ENCODE results near the gene ANKRD13A. TPM values are rescaled to one million over a fixed set of nuclear protein-coding genes. Genes with fewer than 3 reads are reported as not detected.
"Not testable (repeated sequence)": the region's sequence is repeated elsewhere in the genome, so short reads cannot be mapped to it uniquely, and the experiment has no call there.

The ANKRD13A gene
- total and polyA plus RNA-seq, 2 of the 13 experiments (the other 11 are each of a cell fraction or from before 2014, with no cell fraction given), result 34.1 to 41.6 TPM

DNA sequence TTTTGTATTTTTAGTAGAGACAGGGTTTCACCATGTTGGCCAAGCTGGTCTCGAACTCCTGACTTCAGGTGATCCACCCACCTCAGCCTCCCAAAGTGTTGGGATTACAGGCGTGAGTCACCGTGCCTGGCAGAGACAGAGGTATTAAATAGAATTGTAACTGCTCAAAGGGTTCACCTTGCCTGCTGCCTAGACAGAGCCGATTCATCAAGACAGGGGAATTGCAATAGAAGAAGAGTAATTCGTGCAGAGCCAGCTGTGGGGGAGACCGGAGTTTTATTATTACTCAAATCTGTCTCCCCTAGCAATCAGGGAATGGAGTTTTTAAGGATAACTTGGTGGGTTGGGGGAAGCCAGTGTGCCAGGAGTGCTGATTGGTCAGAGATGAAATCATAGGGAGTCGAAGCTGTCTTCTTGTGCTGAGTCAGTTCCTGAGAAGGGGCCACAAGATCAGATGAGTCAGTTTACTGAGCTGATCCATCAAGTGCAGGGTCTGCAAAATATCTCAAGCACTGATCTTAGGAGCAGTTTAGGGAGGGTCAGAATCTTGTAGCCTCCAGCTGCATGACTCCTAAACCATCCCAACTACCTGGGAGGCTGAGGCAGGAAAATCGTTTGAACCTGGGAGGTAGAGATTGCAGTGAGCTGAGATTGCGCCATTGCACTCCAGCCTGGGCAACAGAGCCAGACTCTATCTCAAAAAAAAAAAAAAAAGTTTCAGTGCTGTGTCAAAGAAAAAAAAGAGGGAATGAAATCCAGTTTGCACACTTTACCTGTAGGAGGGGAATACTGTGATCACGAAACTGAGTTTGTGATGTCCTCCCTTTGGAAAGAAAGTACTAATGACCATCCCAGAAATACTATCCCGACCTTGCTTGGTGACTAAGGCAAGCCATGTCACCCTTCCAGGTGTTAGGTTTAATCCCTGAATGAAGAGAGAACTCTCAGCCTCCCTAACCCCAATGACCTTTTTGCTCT, 56.4 kb downstream of the ANKRD13A start:
- in situ Hi-C loops (cut with HindIII; ENCODE audit: extremely low pct_ligation_motif_present, low pct_unique_long_range_greater_than_20kb); POLR2A ChIA-PET; H3K27ac ChIP-seq (ENCODE audit: extremely low read length, insufficient read depth, low read length); H3K79me2 ChIP-seq (ENCODE audit: insufficient read depth, low read length); H3K27me3 ChIP-seq (ENCODE audit: control insufficient read depth in 1 of 2, insufficient read depth in 2 of 2, low read length in 2 of 2); H4K20me1 ChIP-seq (ENCODE audit: insufficient read depth, low read length); DNase-seq (ENCODE audit: low spot score); CTCF ChIA-PET (ENCODE audit: low intra/inter-chr PET ratio, low total read pairs); H3K4me3 ChIP-seq (replicated peaks in 1 of 3; ENCODE audit: insufficient read depth in 1 of 3, low read depth in 2 of 3, low read length in 3 of 3); intact Hi-C loops (cut with micrococcal nuclease; ENCODE audit: unreplicated experiment); H3K36me3 ChIP-seq (replicated peaks in 1 of 2; ENCODE audit: control insufficient read depth in 1 of 2, insufficient read depth in 2 of 2, low read length in 2 of 2); FAIRE-seq; BruUV-seq (replicated peaks); H2AFZ ChIP-seq (ENCODE audit: low read length); ATAC-seq; H3K9ac ChIP-seq (ENCODE audit: insufficient read depth, low read depth, low read length); H3K9me3 ChIP-seq (ENCODE audit: low read length): not testable (repeated sequence)
- Histone ChIP-seq H3K4me2 (ENCODE audit: low read depth, low read length) (peak overlapping the region; percentile 1; the same call in 1 of the 2 replicates), H3K4me1 (ENCODE audit: insufficient read depth, low read length) (peaks cover 42% of the 10 kb centered on the region)
- 16% methylated on average over 11 of the region's 11 CpGs for WGBS (ENCODE audit: low lambda C conversion rate)
- TF ChIP-seq ZNF121 (CRISPR knock-in tag; IDR thresholded peaks at IDR 0.05) (peak; percentile 94), NFYB (CRISPR knock-in tag; IDR thresholded peaks at IDR 0.05) (0 out of 2 replicates have a peak, but pooled peaks have one; percentile 15), MAFF (IDR thresholded peaks at IDR 0.05; ENCODE audit: low read depth, low read length) (0 out of 2 replicates have a peak, but pooled peaks have one; percentile 18)

GRCh38 chr12:110056643-110057042, 57.4 kb downstream of the ANKRD13A start:
- H3K27me3 ChIP-seq (ENCODE audit: control insufficient read depth in 1 of 2, insufficient read depth in 2 of 2, low read length in 2 of 2); H4K20me1 ChIP-seq (ENCODE audit: insufficient read depth, low read length); H3K9ac ChIP-seq (ENCODE audit: insufficient read depth, low read depth, low read length); in situ Hi-C loops (cut with HindIII; ENCODE audit: extremely low pct_ligation_motif_present, low pct_unique_long_range_greater_than_20kb); H3K4me2 ChIP-seq (ENCODE audit: low read depth, low read length); ATAC-seq; H3K36me3 ChIP-seq (replicated peaks in 1 of 2; ENCODE audit: control insufficient read depth in 1 of 2, insufficient read depth in 2 of 2, low read length in 2 of 2); H3K4me3 ChIP-seq (replicated peaks in 1 of 3; ENCODE audit: insufficient read depth in 1 of 3, low read depth in 2 of 3, low read length in 3 of 3); CTCF ChIA-PET (ENCODE audit: low intra/inter-chr PET ratio, low total read pairs); intact Hi-C loops (cut with micrococcal nuclease; ENCODE audit: unreplicated experiment); H3K9me3 ChIP-seq (ENCODE audit: low read length); H2AFZ ChIP-seq (ENCODE audit: low read length); DNase-seq (ENCODE audit: low spot score); POLR2A ChIA-PET; H3K27ac ChIP-seq (ENCODE audit: extremely low read length, insufficient read depth, low read length); H3K79me2 ChIP-seq (ENCODE audit: insufficient read depth, low read length); FAIRE-seq; BruUV-seq (replicated peaks): not testable (repeated sequence)
- WGBS (ENCODE audit: low lambda C conversion rate), result 62% methylated on average over 3 of the region's 3 CpGs
- H3K4me1 ChIP-seq (ENCODE audit: insufficient read depth, low read length), result peaks cover 52% of the 10 kb centered on the region

Measured in HepG2 (cell line).